Vagina (tissue), 2 donors: ENCODE measurements around the gene ZNF189.

ENCODE experiments used
- CTCF ChIP-seq, 3 experiments: fragments of 450-650 bp in 2 of 3; fragments of 200-600 bp in 1 of 3; sonication (generic) in 1 of 3; IDR thresholded peaks; one replicate each; pipeline ENCODE4 v1.5.1; 2017 to 2019; ENCODE audit warnings: antibody characterized with exemption in 3 of 3, mild to moderate bottlenecking in 2 of 3, moderate library complexity in 2 of 3
- POLR2AphosphoS5 ChIP-seq, 2 donors: sonication (generic); formaldehyde crosslinking; IDR thresholded peaks; one replicate each; pipeline ENCODE4 v1.9.0; 2017; ENCODE audit warnings: antibody characterized with exemption in 2 of 2, mild to moderate bottlenecking in 2 of 2, low read depth in 1 of 2; ENCODE audit not compliant: insufficient read depth in 1 of 2

GRCh38 chr9:101359679-101360078 is 39.0 kb upstream of the ZNF189 start:
- TF ChIP-seq CTCF (IDR thresholded peaks at IDR 0.05) (no peak), POLR2AphosphoS5 (IDR thresholded peaks at IDR 0.05; ENCODE audit: insufficient read depth in 1 of 2, low read depth in 1 of 2) (no peak)
